Upper lobe of right lung (tissue), 1 donor: ENCODE measurements around the gene GP9. TPM values are rescaled to one million over a fixed set of nuclear protein-coding genes. Genes with fewer than 3 reads are reported as not detected.

Experiments used
- ATAC-seq: fragments of 200-7000 bp; cut with Tn5 transposase; one replicate; pipeline ENCODE4 v1.9.1; 2020; ENCODE audit warnings: mild to moderate bottlenecking, moderate library complexity
- DNase-seq: peaks from one replicate; pipeline ENCODE4 v3.0.0-alpha.2; 2020
- H3K27ac ChIP-seq: fragments of 200-600 bp; one replicate; pipeline ENCODE4 v1.8.0; 2022
- H3K27me3 ChIP-seq: fragments of 200-600 bp; one replicate; pipeline ENCODE4 v1.8.0; 2022; ENCODE audit warnings: mild to moderate bottlenecking
- H3K36me3 ChIP-seq: fragments of 200-600 bp; one replicate; pipeline ENCODE4 v1.8.0; 2022
- H3K4me1 ChIP-seq: fragments of 200-600 bp; one replicate; pipeline ENCODE4 v1.8.0; 2022
- H3K4me3 ChIP-seq: fragments of 200-600 bp; one replicate; pipeline ENCODE4 v1.8.0; 2022; ENCODE audit warnings: mild to moderate bottlenecking
- H3K9me3 ChIP-seq: fragments of 200-600 bp; one replicate; pipeline ENCODE4 v1.8.0; 2022
- CTCF ChIP-seq: fragments of 200-600 bp; IDR thresholded peaks from one replicate; pipeline ENCODE4 v1.8.0; 2022; ENCODE audit warnings: antibody characterized with exemption
- intact Hi-C: fragments of 100-400 bp; cut with DNase I; formaldehyde crosslinking; loops from one replicate; pipeline ENCODE4 v1.11.0; 2022
- total RNA-seq: library from RNA; stranded (reverse); fragmentation: NEBNext Ultra II Directional; extraction: Animal tissue kit (Norgen Biotek cat#: 25700); gene quantifications from one replicate; pipeline ENCODE4 v1.2.1, GENCODE V29; 2021
- donor health status: DM: no; HTN: yes; CAD: no; lungs with severe emphysema.

Gene GP9
- total RNA-seq, 1 donor from 2014 or later: 1.2 TPM

- Histone ChIP-seq H3K27me3 (no peaks in the 10 kb centered on the region), H3K36me3 (no peaks in the 10 kb centered on the region), H3K27ac (no peak overlapping the region), H3K4me1 (peaks cover 6% of the 10 kb centered on the region), H3K4me3 (peak overlapping the region; percentile 20), H3K9me3 (no peaks in the 10 kb centered on the region)
- ATAC-seq: peak; percentile 39
- intact Hi-C loops: no loop called here
- no peak for DNase-seq
- no peak for TF ChIP-seq CTCF
Observed at GRCh38 chr3:129046037-129046731, 14.4 kb upstream of the GP9 start.

GRCh38 chr3:129046732-129047552, 13.6 kb upstream of the GP9 start:
- Histone ChIP-seq H3K9me3 (no peaks in the 10 kb centered on the region), H3K4me3 (no peak overlapping the region), H3K27ac (no peak overlapping the region), H3K36me3 (no peaks in the 10 kb centered on the region), H3K27me3 (no peaks in the 10 kb centered on the region), H3K4me1 (peaks cover 13% of the 10 kb centered on the region)
- TF ChIP-seq CTCF: no peak
- intact Hi-C loops: no loop called here
- ATAC-seq (no peak), DNase-seq (no peak)

- intact Hi-C loops: no loop called here
- DNase-seq (no peak), ATAC-seq (no peak)
- no peak for TF ChIP-seq CTCF
- no peaks in the 10 kb centered on the region for H3K9me3 ChIP-seq
- H3K27me3 ChIP-seq: no peaks in the 10 kb centered on the region
- H3K4me3 ChIP-seq: no peak overlapping the region
- no peaks in the 10 kb centered on the region for H3K36me3 ChIP-seq
- H3K27ac ChIP-seq: no peak overlapping the region
- peaks cover 17% of the 10 kb centered on the region for H3K4me1 ChIP-seq
Observed at GRCh38 chr3:129047553-129047839, 13.1 kb upstream of the GP9 start.

GRCh38 chr3:129050556-129051295, 9.9 kb upstream of the GP9 start:
- peak; percentile 58 for DNase-seq
- no peak overlapping the region for H3K27ac ChIP-seq

DNA sequence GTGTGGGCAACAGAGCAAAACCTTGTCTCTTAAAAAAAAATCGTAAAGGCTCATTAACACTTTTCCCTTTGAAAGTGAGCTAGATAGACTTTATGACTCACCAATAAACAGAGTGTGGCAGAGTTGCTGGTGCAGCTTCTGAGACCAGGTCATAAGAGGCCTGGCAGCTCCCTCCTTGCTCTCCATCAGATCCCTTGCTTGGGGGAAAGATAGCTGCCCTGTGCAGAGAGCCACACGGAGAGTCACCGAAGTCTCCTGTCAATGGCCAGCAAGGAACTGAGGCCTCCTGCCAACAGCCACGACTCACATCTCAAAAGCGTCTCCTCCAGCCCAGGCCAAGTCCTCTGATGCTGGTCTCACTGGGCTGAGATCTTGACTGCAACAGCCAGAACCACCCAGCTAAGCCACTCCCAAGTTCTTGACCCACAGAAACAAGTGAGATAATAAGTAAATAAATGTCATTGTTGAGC, 8.7 kb upstream of the GP9 start:
- Histone ChIP-seq H3K4me1 (peaks cover 27% of the 10 kb centered on the region), H3K27ac (peak overlapping the region; percentile 44), H3K36me3 (no peaks in the 10 kb centered on the region), H3K4me3 (no peak overlapping the region), H3K27me3 (no peaks in the 10 kb centered on the region), H3K9me3 (no peaks in the 10 kb centered on the region)
- ATAC-seq: peak; percentile 71
- DNase-seq: peak; percentile 62
- intact Hi-C loops: no loop called here
- TF ChIP-seq CTCF: no peak

More at GRCh38 chr3:129050556-129051295, 9.9 kb upstream of the GP9 start:
- no peak for ATAC-seq
- Histone ChIP-seq H3K36me3 (no peaks in the 10 kb centered on the region), H3K9me3 (no peaks in the 10 kb centered on the region), H3K27me3 (no peaks in the 10 kb centered on the region), H3K4me3 (no peak overlapping the region), H3K4me1 (peaks cover 30% of the 10 kb centered on the region)
- TF ChIP-seq CTCF: no peak
- intact Hi-C loops: no loop called here
